Chondrocyte (in vitro differentiated cells): Measurements from ENCODE around the gene CDH12. TPM values are rescaled to one million over a fixed set of nuclear protein-coding genes. Genes with fewer than 3 reads are reported as not detected.

Experiments used
- DNase-seq: peaks from one replicate; pipeline ENCODE4 v3.0.0; 2021; ENCODE audit warnings: mixed read lengths, low spot score
- H3K27ac Mint-ChIP-seq: one replicate; pipeline ENCODE4 v1.8.0; 2021; ENCODE audit warnings: mild to moderate bottlenecking, moderate library complexity, mixed read lengths; ENCODE audit not compliant: unreplicated experiment
- H3K27me3 Mint-ChIP-seq: 2 replicates; pipeline ENCODE4 v1.8.0; 2021; ENCODE audit warnings: low read depth, mixed read lengths
- H3K36me3 Mint-ChIP-seq: 2 replicates; pipeline ENCODE4 v1.8.0; 2021; ENCODE audit warnings: low read depth, mixed read lengths
- H3K4me1 Mint-ChIP-seq: 2 replicates; pipeline ENCODE4 v1.8.0; 2021; ENCODE audit warnings: low read depth, mild to moderate bottlenecking, mixed read lengths
- H3K4me3 Mint-ChIP-seq: one replicate; pipeline ENCODE4 v1.8.0; 2021; ENCODE audit warnings: mild to moderate bottlenecking, moderate library complexity, mixed read lengths; ENCODE audit not compliant: unreplicated experiment
- H3K9me3 Mint-ChIP-seq: 2 replicates; pipeline ENCODE4 v1.8.0; 2021; ENCODE audit warnings: low read depth, mixed read lengths
- total RNA-seq: library from RNA; stranded (reverse); gene quantifications from 3 replicates; pipeline ENCODE4 v1.2.1, GENCODE V29; 2021
- TF ChIP-seq, protein P1 (sequence below): fragments of 200-600 bp; sonication (generic); IDR thresholded peaks from 2 replicates; pipeline ENCODE4 v1.5.0; 2021; ENCODE audit warnings: antibody characterized with exemption, mild to moderate bottlenecking, moderate library complexity

Gene CDH12
- total RNA-seq, 1 donor from 2014 or later = not detected

DNA sequence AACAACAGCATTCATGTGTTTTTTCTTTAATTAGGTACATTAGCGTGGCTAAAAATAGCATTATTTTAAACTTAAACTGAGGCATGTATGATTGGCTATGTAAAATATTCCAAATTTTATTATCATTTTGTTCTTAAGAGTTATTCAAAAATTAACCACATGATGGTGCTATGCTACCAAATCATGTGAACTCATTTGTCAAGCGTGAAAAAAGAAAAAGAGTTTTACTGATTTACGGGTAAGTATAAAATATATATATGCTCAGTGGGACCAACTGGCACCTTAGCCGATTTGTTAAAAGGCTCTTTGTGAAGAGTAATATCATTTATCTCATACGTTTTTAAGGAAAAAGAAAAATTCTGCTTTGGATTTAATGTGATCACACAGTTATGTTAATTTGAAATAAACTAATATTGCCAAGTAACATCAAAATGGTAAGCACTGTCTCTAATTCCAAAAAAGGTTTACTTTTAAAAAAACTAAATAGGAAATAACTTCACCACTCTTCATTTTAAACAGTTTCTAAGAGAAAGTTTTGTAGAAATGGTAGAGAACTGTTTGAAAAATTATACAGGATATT lies 1042.3 kb downstream of the CDH12 start:
- Mint-ChIP-seq H3K27ac (no peak overlapping the region), H3K4me3 (no peak overlapping the region), H3K27me3 (peaks cover 23% of the 10 kb centered on the region), H3K36me3 (no peaks in the 10 kb centered on the region), H3K9me3 (no peaks in the 10 kb centered on the region), H3K4me1 (peaks cover 5% of the 10 kb centered on the region)
- TF ChIP-seq, protein P1, sequence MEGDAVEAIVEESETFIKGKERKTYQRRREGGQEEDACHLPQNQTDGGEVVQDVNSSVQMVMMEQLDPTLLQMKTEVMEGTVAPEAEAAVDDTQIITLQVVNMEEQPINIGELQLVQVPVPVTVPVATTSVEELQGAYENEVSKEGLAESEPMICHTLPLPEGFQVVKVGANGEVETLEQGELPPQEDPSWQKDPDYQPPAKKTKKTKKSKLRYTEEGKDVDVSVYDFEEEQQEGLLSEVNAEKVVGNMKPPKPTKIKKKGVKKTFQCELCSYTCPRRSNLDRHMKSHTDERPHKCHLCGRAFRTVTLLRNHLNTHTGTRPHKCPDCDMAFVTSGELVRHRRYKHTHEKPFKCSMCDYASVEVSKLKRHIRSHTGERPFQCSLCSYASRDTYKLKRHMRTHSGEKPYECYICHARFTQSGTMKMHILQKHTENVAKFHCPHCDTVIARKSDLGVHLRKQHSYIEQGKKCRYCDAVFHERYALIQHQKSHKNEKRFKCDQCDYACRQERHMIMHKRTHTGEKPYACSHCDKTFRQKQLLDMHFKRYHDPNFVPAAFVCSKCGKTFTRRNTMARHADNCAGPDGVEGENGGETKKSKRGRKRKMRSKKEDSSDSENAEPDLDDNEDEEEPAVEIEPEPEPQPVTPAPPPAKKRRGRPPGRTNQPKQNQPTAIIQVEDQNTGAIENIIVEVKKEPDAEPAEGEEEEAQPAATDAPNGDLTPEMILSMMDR = peak; percentile 85
- DNase-seq = no peak

DNA sequence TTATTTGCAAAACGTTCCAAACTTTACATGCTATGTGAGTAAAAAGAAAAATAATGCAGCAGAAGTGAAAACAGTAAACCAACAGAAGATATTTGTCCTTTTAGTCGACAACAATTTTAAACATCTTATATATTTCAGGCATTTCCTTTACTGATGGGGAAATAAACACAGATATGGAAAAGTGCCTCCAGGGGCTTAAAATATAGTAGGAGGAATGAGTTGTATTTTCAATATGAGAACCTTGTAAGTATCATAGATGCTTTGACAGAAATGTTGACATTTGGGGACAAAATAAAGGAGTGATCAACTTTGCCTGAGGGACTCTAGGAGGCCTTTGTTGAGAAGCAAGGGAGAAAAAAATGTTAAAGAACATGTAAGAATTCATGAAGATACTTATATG lies 1043.5 kb downstream of the CDH12 start:
- Mint-ChIP-seq H3K27ac (no peak overlapping the region), H3K4me3 (no peak overlapping the region), H3K4me1 (peaks cover 5% of the 10 kb centered on the region), H3K27me3 (peaks cover 19% of the 10 kb centered on the region), H3K36me3 (no peaks in the 10 kb centered on the region), H3K9me3 (no peaks in the 10 kb centered on the region)
- DNase-seq = no peak
- TF ChIP-seq, protein P1 = no peak

DNA sequence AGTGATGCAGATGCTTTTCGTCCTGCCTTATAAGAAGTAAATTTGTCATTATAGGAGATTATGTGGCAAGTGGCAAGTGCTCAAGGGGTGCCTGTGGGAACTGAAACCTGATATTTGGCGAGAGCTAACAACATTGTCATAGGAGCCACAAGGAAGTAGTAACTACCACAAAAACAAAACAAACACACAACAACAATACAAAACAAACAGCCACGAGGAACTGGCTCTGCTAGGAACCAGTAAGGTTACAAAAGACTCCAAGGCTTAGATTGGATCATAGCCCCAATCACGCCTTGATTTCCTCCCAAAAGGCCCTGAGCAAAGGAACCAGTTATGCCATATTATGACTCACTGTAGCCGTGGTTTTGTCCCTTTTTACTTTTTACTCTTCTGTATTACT lies 1045.2 kb downstream of the CDH12 start:
- Mint-ChIP-seq H3K9me3 (no peaks in the 10 kb centered on the region), H3K4me3 (no peak overlapping the region)
- DNase-seq = no peak

DNA sequence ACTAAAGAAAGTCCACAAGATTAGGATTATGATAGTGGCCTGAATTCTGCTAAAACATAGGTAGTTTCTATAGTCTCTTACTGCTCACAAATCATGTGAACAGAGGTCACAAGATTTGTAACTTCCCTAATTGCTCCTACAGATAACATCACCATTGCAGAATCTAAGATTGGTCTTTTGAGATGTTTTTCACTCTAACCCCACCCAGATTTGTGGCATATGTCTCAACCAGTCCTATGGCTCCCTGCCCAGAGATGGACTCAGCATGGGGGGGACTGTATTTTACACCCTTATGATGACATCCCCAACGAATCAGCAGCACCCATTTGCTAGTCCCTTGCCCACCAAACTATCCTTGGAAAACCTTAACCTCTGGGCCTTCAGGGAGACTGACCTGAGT lies 1046.2 kb downstream of the CDH12 start:
- Mint-ChIP-seq H3K9me3 (no peaks in the 10 kb centered on the region), H3K4me3 (no peak overlapping the region), H3K27me3 (peaks cover 17% of the 10 kb centered on the region), H3K36me3 (no peaks in the 10 kb centered on the region), H3K27ac (no peak overlapping the region), H3K4me1 (peaks cover 5% of the 10 kb centered on the region)
- DNase-seq = no peak
- TF ChIP-seq, protein P1 = no peak

More for the DNA sequence above, 1045.2 kb downstream of the CDH12 start:
- H3K4me1 Mint-ChIP-seq = peaks cover 5% of the 10 kb centered on the region
- H3K36me3 Mint-ChIP-seq = no peaks in the 10 kb centered on the region
- H3K27me3 Mint-ChIP-seq = peaks cover 16% of the 10 kb centered on the region
- no peak overlapping the region for H3K27ac Mint-ChIP-seq
- TF ChIP-seq, protein P1 = no peak

DNA sequence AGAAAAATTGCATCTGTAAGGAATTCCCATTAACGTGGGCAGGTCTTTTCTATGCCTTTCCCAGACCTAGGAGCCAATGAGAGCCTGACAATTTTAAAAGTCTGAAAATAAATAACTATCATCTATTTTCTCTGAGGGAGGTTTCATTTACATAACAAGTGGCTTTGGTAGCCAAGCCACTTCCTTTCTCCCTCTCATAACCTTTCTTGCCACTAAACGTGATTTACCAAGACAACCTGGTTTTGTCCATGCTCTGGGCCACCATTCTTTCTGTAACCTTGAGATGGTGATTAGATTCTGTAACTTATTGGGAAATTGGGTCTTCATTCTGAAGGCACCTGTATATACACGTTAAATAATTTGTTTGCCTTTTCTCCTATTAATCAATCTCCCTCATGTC lies 1046.9 kb downstream of the CDH12 start:
- no peaks in the 10 kb centered on the region for H3K36me3 Mint-ChIP-seq
- TF ChIP-seq, protein P1 = no peak

More for the DNA sequence above, 1046.9 kb downstream of the CDH12 start:
- no peak for DNase-seq
- H3K27ac Mint-ChIP-seq = no peak overlapping the region
- H3K9me3 Mint-ChIP-seq = no peaks in the 10 kb centered on the region
- H3K4me3 Mint-ChIP-seq = no peak overlapping the region
- peaks cover 5% of the 10 kb centered on the region for H3K4me1 Mint-ChIP-seq
- H3K27me3 Mint-ChIP-seq = peaks cover 17% of the 10 kb centered on the region
